GM19452 (cell line): ENCODE results near the gene ZNF620.
"Not testable (repeated sequence)": the region's sequence is repeated elsewhere in the genome, so short reads cannot be mapped to it uniquely, and the experiment has no call there.

Source experiments
- ATAC-seq: cut with Tn5 transposase; IDR thresholded peaks from one replicate; pipeline ENCODE4 v1.9.1; 2021; ENCODE audit not compliant: unreplicated experiment

The ZNF620 gene

GRCh38 chr3:40505599-40506462 lies at the start of gene ZNF620:
TSS of gene ZNF620 (plus strand) at chr3:40506039. CDS start at chr3:40506353, 314 bp downstream.
- ATAC-seq = peak; percentile 81

GRCh38 chr3:40456279-40456939 lies 49.4 kb upstream of the ZNF620 start:
- no peak for ATAC-seq

- ATAC-seq = peak; percentile 70
Observed at GRCh38 chr3:40456940-40457823, 48.7 kb upstream of the ZNF620 start, which contains the start of gene RPL14. TSS of gene RPL14 (plus strand) at chr3:40457339. CDS start at chr3:40457472, 133 bp downstream.

GRCh38 chr3:40458473-40458872 lies 47.4 kb upstream of the ZNF620 start:
- ATAC-seq = no peak

- not testable (repeated sequence) for ATAC-seq
Observed at GRCh38 chr3:40460481-40460880, 45.4 kb upstream of the ZNF620 start.

GRCh38 chr3:40461161-40461560 lies 44.7 kb upstream of the ZNF620 start:
- no peak for ATAC-seq

GRCh38 chr3:40462838-40463237 lies 43.0 kb upstream of the ZNF620 start:
- not testable (repeated sequence) for ATAC-seq

GRCh38 chr3:40463579-40463978 lies 42.3 kb upstream of the ZNF620 start:
- ATAC-seq = no peak

GRCh38 chr3:40464339-40465110 lies 41.3 kb upstream of the ZNF620 start:
- ATAC-seq = no peak

- no peak for ATAC-seq
Observed at GRCh38 chr3:40465111-40465407, 40.8 kb upstream of the ZNF620 start.

- ATAC-seq = no peak
Observed at GRCh38 chr3:40465456-40465855, 40.4 kb upstream of the ZNF620 start.

- no peak for ATAC-seq
Observed at GRCh38 chr3:40468018-40468417, 37.8 kb upstream of the ZNF620 start.

GRCh38 chr3:40470701-40471100 lies 35.1 kb upstream of the ZNF620 start:
- ATAC-seq = no peak

- ATAC-seq = peak; percentile 85
Observed at GRCh38 chr3:40476478-40477470, 29.1 kb upstream of the ZNF620 start, which contains the start of gene ZNF619. TSS of gene ZNF619 (plus strand) at chr3:40477122. CDS start at chr3:40477980, 858 bp downstream.

- no peak for ATAC-seq
Observed at GRCh38 chr3:40477666-40478065, 28.2 kb upstream of the ZNF620 start.

GRCh38 chr3:40487172-40487571 lies 18.7 kb upstream of the ZNF620 start:
- no peak for ATAC-seq

- no peak for ATAC-seq
Observed at GRCh38 chr3:40490916-40491315, 14.9 kb upstream of the ZNF620 start.

GRCh38 chr3:40494698-40495097 lies 11.1 kb upstream of the ZNF620 start:
- no peak for ATAC-seq

- no peak for ATAC-seq
Observed at GRCh38 chr3:40497288-40497687, 8.6 kb upstream of the ZNF620 start.
